Choroid plexus epithelial cell (primary cell): ENCODE results near the gene MIER1.
A peak's percentile ranks its signal among the peaks of the same experiment; 100 is the strongest.
"Not testable (repeated sequence)": the region's sequence is repeated elsewhere in the genome, so short reads cannot be mapped to it uniquely, and the experiment has no call there.

Source experiments
- DNase-seq: peaks from one replicate; pipeline ENCODE4 v3.0.0-alpha.2; 2010; ENCODE audit warnings: low read depth
- H3K4me3 ChIP-seq: 2 replicates; pipeline ENCODE4 v1.5.1; 2011; ENCODE audit warnings: low read depth, mild to moderate bottlenecking, control low read depth, low read length, moderate library complexity
- CTCF ChIP-seq: conservative IDR thresholded peaks from 2 replicates; pipeline ENCODE4 v1.5.1; 2011; ENCODE audit warnings: low read depth, mild to moderate bottlenecking, control low read depth, inconsistent platforms, low read length, moderate library complexity

MIER1 gene

GRCh38 chr1:66978201-66978600 is 53.4 kb downstream of the MIER1 start:
- H3K4me3 ChIP-seq, result no peak overlapping the region
- TF ChIP-seq CTCF, result no peak
- no peak for DNase-seq

GRCh38 chr1:66979621-66980020 is 54.8 kb downstream of the MIER1 start:
- H3K4me3 ChIP-seq, DNase-seq: not testable (repeated sequence)

- H3K4me3 ChIP-seq, result no peak overlapping the region
- peak; percentile 19 for DNase-seq
- TF ChIP-seq CTCF, result no peak
Measured at GRCh38 chr1:66980745-66981367, 56.1 kb downstream of the MIER1 start.

- DNase-seq, result peak; percentile 46
- no peak overlapping the region for H3K4me3 ChIP-seq
- TF ChIP-seq CTCF, result no peak
Measured at GRCh38 chr1:66981679-66982078, 56.9 kb downstream of the MIER1 start.

GRCh38 chr1:66982561-66983260 is 57.9 kb downstream of the MIER1 start:
- no peak for TF ChIP-seq CTCF
- no peak for DNase-seq
- no peak overlapping the region for H3K4me3 ChIP-seq

GRCh38 chr1:66984491-66984890 is 59.7 kb downstream of the MIER1 start:
- no peak for TF ChIP-seq CTCF
- no peak overlapping the region for H3K4me3 ChIP-seq
- DNase-seq, result no peak

- no peak overlapping the region for H3K4me3 ChIP-seq
- TF ChIP-seq CTCF, result no peak
- no peak for DNase-seq
Measured at GRCh38 chr1:66985835-66986234, 61.0 kb downstream of the MIER1 start.
